ENCODE data around the gene ENAH.
"Not testable (repeated sequence)": the region's sequence is repeated elsewhere in the genome, so short reads cannot be mapped to it uniquely, and the experiment has no call there.

Gene ENAH

DNA sequence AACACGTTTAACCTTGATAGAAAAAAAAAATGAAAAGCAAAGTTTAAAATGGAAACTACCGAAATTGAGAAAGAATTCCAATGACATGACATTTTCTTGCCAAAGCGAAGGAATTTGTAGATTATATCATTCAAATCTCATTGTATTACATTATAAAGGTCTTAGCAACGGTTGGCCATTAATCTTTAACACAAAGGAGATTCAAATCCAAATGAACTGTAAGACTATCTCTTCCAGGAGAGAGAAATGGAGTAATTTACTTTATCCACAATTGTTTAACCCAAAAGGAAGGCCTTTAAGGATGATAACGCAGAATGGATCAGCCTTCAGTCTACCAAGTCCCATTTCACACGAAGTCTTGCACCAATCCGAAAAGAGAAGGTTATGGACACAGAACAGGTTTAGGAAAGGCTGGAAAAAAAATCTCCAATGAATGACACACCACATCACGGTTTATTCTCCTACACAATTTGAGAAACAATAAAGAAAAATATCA is 1.5 kb downstream of the ENAH start:
- in situ Hi-C loops (cut with MboI; ENCODE audit: low sequenced_read_pairs): no loop called here

DNA sequence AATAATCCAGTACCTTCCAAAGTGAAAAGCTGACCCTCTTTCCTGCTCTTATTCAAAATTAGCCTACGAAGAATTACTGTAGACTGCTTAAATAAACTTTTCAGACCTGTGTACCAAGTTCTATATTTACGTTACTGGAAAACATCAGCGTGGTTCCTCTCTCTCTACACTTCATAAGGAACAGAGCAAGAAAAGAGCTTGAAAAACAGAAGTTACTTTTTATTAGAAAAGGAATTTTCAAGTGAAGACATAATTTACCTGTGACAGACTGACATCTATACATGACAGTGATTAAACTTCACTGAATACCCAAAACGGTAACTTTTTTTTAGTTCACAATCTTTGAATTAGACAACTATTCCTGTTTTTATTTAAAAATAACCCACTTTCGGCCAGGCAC is 2.7 kb downstream of the ENAH start:
- in situ Hi-C loops (cut with MboI; ENCODE audit: low sequenced_read_pairs): no loop called here

DNA sequence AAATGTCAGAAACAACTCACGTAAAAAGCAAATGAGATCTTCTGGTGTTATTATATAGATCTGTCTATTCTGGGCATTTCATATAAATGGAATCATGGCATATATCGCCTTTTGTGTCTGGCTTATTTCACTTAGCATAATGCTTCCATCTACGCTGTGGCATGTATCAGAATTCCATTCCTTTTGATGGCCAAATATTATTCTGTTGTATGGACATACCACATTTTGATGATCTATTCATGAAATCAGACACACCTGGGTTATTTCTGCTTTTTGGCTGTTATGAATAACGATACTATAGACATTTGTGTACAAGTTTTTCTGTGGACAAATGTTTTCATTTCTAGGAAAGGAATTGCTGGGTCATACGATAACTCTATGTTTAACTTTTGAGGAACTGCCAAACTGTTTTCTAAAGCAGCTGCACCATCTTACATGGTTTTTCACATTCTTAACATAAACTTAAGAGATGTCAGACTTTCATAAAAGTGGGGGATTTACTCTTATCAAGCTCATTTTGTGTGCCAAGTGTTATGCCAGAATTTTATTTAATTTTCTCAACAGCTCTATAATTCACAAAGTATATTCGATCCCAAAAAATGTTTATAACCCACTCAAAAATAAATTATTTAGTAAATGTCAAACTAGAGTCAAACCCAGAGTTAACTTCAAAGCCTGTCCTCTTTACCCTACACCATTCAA is 7.6 kb downstream of the ENAH start:
- in situ Hi-C loops (cut with MboI; ENCODE audit: low sequenced_read_pairs): no loop called here

DNA sequence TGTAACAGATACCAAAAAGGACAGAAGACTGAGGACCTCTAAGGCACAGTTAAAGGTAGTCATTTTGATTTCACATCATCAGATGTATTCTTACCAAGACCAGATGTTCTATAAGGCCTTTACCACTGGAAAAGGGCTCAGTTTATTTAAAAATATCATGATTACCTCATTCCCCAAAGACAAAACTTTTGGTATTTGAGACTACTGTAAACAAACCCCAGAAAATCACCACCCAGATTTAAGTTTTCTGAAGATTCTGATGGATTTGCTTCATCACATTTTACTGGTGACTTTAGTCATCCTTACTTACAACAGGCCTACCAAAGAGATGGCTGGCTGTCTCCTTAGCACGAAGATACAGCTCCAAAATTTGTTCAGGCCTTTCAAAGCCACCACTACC is 8.3 kb downstream of the ENAH start:
- in situ Hi-C loops (cut with MboI; ENCODE audit: low sequenced_read_pairs): no loop called here

DNA sequence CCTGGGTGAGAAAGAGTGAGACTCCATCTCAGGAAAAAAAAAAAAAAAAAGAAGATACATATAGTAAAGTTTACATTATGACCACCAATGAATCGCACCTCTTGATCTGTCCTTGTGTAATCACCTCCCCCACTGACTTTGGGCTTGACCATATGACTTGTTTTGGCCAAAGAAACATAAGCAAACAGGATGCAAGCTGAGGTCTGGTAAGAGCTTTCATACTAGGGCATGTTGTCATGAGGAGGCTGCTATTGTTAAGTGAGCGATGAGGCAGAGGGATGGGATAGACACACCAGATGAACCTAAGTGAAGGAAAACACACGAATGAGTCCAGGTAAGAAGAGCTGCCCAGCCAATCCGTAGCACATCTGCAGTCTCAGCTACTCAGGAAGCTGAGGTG is 10.7 kb downstream of the ENAH start:
- in situ Hi-C loops (cut with MboI; ENCODE audit: low sequenced_read_pairs): no loop called here

DNA sequence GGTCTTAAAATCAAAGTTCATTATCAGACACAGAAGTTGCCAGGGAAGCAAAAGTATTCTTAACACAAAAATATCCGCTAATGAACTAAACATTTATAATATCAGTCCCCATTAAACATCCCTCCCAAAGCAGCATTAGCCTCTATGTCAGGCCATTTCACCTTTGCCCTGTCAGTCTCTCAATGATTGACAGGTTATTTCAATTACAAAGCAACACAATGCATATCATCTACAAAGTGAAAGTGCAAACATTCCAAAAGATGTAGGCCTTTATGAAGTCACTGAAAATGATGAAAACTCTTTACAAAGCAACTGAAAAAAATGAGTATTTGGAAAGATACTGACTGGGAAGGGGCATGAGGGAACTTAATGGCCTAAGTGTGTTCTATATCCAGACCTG is 14.1 kb downstream of the ENAH start:
- in situ Hi-C loops (cut with MboI; ENCODE audit: low sequenced_read_pairs): no loop called here

DNA sequence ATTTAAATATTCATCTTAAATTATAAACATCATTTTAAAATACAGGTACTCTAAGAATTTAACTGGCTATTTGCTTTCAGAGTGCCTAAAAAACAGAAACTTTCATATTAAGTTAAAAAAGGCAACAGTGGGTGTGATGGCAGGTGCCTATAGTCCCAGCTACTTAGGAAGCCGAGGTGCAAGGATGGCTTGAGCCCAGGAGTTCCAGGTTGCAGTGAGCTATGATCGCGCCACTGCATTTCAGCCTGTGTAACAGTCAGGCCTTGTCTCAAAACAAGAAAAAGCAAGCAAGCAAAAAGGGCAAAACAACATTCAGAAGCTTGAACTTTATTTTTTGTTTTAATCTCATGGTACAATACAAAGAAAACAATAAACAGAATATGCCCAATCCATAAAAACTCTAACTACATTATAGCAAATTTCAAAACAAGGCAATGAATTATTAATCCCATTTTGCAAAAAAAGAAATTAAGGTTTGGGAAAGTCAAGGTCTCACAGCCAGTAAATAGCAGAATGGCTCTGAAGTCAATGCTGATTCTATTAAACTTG is 15.2 kb downstream of the ENAH start:
- in situ Hi-C loops (cut with MboI; ENCODE audit: low sequenced_read_pairs): no loop called here

DNA sequence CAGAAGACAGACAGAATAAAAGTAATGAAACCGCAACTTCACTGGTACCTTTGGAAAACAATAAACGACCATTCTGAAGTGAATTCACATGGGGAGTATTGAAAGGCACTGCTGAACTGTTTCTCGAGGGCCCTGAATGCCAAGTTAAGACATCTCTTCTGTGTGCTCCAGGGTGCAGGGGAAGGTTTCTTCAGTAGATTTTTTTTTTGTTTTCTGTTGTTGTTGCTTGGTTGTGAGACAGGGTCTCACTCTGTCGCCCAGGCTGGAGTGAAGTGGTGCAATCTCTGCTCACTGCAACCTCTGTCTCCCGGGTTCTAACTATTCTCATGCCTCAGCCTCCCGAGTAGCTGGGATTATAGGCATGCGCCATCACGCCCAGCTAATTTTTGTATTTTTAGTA is 15.9 kb downstream of the ENAH start:
- in situ Hi-C loops (cut with MboI; ENCODE audit: low sequenced_read_pairs): not testable (repeated sequence)

DNA sequence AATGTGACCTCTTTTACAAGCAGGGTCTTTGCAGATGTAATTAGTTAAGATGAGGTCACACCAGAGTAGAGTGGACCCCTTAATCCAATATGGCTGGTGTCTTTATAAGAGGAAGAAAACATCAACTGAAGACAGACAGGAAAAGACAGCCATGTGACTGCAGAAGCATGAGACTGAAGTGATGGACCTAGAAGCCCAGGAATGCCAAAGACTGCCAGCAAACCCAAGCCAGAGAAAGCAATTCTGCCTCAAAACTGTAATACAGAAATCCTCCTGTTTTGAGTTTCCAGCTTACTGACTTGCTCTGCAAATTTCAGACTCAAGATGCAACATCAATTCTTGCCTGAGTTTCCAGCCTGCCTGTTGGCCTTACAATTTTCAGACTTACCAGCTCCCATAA is 17.3 kb downstream of the ENAH start:
- in situ Hi-C loops (cut with MboI; ENCODE audit: low sequenced_read_pairs): no loop called here

DNA sequence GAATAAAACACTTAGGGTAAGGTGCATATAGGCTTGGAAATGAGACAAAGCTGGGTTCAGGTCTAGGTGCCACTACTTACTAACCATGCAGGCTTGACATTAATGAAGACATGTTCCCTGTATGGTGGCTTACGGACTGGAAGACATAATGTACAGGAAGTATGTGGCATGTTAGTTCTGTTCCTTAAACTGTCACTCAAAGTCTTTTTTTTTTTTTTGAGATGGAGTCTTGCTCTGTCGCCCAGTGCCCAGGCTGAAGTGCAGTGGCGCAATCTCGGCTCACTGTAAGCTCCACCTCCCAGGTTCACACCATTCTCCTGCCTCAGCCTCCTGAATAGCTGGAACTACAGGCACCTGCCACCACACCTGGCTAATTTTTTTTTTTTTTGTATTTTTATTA is 20.1 kb downstream of the ENAH start:
- in situ Hi-C loops (cut with MboI; ENCODE audit: low sequenced_read_pairs): not testable (repeated sequence)

DNA sequence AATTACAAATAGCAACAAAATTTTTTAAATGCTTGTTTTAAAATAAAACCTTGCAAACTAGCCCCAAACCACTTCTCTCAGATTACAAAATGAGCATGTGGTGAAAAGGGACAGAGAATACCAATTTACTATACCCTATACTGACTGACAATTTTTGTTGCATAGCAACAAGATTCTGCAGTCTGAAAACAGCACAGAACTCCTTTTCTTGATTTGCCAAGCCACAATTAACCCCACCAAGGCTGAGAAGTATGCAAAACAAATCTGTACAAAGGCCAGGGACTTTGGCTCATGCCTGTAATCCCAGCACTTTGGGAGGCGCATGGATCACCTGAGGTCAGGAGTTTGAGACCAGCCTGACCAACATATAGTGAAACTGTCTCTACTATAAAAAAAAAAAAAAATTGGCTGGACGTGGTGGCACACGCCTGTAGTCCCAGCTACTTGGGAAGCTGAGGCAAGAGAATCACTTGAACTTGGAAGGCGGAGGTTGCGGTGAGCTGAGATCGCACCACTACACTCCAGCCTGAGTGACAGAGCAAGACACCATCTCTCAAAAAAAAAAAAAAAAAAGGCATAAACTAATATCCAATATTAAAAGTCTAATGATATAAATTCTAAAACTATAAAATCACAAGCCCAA is 21.8 kb downstream of the ENAH start:
- in situ Hi-C loops (cut with MboI; ENCODE audit: low sequenced_read_pairs): no loop called here

DNA sequence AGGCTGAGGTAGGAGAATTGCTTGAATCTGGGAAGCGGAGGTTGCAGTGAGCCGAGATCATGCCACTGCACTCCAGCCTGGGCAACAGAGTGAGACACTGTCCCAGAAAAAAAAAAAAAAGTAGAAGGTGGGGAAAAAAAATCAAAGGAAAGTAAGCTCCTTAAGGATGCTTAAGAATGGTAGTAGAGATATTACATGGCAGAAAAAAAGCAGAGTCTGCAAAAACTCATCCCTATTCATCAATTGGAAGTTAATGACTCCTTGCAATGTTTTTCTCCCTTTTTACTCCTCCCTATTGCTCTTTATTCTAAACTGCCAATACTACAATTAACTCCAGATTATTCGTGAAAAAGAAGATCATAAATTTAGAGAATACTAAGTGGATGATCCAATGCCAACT is 23.4 kb downstream of the ENAH start:
- in situ Hi-C loops (cut with MboI; ENCODE audit: low sequenced_read_pairs): no loop called here

DNA sequence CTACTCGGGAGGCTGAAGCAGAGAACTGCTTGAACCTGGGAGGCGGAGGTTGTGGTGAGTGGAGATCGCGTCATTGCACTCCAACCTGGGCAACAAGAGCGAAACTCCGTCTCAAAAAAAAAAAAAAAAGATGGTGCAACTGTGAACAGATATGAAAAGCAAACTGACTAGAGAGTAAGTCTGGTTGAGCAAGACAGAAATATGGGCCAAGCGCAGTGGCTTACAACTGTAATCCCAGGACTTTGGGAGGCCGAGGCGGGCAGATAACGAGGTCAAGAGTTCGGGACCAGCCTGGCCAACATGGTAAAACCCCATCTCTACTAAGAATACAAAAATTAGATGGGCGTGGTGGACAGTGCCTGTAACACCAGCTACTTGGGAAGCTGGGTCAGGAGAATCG is 24.1 kb downstream of the ENAH start:
- in situ Hi-C loops (cut with MboI; ENCODE audit: low sequenced_read_pairs): not testable (repeated sequence)

DNA sequence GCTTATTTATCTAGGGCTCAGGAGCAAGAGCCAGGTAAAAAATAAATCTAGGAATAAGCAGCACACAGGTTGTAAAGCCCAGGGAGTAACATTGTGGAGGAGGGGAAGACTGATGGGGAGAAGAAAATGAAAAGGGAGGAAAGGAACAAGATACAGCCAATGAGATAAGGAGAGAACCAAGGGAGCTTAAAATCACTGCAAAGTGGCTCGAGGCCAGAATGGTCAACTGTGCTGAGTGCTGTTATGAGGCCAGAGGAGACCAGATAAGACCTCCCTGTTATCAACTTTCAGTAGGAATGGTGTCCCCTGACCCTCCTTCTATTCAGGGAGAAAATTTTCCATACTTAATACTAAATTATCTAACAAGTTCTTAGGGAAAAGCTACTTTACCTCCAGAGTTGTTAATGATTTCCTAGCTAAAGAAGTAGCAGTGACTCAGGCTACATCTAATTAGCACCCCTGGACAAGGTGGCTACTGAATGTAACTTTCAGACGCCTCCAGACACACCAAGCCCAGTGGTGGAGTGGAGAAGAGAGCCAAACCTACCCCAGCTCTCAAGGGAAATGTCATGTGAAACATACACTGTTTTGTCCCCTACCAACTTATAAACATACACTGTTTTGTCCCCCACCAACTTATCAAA is 25.5 kb downstream of the ENAH start:
- in situ Hi-C loops (cut with MboI; ENCODE audit: low sequenced_read_pairs): no loop called here

DNA sequence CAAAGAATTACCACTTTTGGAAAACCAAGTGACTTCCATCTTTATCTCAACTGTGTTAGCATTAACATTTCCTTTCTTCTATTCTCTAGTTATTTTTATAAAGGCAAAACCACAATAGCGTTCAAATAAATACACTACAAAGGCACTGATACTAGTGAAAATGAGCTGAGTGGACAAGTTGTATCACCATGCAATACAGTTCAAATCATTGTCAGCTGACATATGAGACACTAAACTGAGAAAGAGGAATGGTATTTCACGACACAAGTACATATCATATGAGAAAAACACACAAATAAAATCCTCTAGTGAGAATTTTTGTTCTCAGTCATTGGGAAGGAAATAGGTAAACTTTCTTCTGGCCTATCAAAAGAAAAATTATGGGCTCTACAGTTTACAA is 26.2 kb downstream of the ENAH start:
- in situ Hi-C loops (cut with MboI; ENCODE audit: low sequenced_read_pairs): no loop called here

DNA sequence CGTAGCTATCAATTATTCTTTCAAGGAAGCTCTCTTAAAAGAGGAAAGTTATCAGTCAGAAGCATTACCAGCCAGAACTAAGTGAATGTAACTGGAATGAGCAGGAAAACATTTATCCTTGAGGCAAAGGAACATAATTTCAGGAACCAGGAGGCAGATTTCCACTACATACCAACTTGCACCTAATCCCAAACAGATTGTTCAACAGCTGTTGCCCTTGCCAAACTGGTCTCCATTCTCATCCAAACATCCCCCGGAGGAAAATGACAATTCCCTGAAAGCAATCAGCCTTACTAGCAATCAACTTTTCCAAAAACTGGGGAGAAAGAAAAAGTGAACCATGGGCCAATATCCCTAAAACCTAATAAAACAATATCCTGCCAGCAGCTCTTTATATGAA is 35.0 kb downstream of the ENAH start:
- in situ Hi-C loops (cut with MboI; ENCODE audit: low sequenced_read_pairs): no loop called here

DNA sequence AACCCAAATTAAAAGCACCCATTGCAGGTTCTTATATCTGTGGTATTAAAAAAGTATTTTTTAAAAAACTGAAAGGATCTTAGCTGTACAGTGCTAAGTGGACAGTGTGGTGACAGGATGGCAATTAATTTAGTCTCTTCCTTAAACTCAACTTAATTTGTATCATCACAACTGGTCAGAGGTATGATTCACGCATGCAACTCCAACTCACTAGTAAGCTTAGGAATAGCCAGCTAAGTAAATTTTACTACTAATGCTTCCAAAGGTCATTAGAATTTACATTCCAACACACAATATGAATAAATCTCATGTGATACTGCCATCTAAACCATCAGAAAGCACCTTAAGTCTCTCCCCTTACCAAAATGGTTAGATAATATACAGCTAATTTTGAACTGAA is 35.4 kb downstream of the ENAH start:
- in situ Hi-C loops (cut with MboI; ENCODE audit: low sequenced_read_pairs): no loop called here

DNA sequence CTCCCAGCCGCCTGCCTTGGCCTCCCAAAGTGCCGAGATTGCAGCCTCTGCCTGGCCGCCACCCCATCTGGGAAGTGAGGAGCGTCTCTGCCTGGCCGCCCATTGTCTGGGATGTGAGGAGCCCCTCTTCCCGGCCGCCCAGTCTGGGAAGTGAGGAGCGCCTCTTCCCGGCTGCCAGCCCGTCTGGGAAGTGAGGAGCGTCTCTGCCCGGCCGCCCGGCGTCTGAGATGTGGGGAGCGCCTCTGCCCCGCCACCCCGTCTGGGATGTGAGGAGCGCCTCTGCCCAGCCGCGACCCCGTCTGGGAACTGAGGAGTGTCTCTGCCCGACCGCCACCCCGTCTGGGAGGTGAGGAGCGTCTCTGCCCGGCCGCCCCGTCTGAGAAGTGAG is 37.5 kb downstream of the ENAH start:
- in situ Hi-C loops (cut with MboI; ENCODE audit: low sequenced_read_pairs): not testable (repeated sequence)

DNA sequence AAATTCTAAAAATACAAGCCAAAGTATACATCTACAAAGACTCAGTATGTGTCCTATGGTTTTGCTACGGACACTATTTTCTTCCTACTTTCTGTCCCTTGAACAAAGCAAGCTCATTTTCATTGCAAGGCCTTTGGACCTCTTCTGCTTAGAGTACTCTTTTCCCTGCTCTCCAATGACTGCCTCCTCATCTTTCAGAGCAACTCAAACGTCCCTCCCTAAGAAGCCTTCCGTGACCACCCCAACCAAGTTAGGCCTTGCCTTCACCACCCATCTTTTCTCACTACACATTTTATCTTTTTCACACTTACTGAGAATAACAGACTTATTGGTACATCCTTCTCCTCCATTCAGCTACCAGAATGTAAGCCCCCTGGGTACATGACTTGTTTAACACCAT is 39.9 kb downstream of the ENAH start:
- in situ Hi-C loops (cut with MboI; ENCODE audit: low sequenced_read_pairs): no loop called here

DNA sequence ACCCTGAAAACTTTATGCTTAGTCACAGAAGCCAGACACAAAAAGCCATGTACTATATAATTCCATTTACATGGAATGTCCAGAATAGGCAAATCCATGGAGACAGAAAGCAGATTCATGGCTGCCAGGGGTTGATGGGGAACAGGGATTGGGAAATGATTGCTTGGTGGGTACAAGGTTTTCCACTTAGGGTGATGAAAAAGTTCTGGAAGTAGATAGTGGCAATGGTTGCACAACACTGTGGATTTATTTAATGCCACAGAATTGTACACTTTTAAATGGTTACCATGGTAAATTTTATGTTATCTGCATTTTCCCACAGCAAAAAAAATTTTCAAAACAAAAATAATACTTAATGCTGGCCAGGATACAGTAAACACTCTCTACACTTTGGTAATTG is 40.6 kb downstream of the ENAH start:
- in situ Hi-C loops (cut with MboI; ENCODE audit: low sequenced_read_pairs): no loop called here

DNA sequence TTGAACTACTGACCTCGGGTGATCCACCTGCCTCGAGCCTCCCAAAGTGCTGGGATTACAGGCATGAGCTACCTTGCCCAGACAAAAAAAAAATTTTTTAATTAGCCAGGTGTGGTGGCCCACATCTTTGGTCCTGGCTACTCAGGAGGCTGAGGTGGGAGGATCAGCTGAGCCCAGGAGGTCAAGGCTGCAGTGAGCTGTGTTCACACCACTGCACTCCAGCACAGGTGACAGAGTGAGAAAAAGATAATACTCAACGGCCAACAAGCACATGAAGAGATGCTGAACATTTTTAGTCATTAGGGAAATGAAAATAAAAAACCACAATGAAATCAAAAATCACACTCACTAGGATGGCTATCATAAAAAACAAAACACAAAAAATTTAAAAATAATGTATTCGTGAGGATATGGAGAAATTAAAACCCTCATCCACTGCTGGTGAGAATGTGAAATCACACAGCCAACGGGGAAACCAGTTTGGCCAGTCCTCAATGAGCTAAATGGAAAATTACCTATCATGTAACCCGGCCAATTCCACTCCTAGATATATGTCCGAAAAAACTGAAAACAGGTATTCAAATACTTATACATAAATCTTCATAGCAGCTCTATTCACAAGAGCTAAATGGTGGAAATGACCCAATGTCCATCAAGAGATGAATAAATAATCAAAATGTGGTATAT is 41.2 kb downstream of the ENAH start:
- in situ Hi-C loops (cut with MboI; ENCODE audit: low sequenced_read_pairs): no loop called here

All from HL-60/S4 (cell line).